Endothelial cell of umbilical vein (primary cell): ENCODE data around the gene NTRK2. TPM values are rescaled to one million over a fixed set of nuclear protein-coding genes. Genes with fewer than 3 reads are reported as not detected.

ENCODE experiments used
- BruUV-seq: library from RNA; stranded (reverse); fragments of 400-500 nt; replicated peaks from 2 replicates; lab custom pipeline; 2021; lab: Mats Ljungman, UMichigan
- CTCF ChIA-PET: fragments of 300-600, 350-600 bp; sonication (Branson Sonifier 250); formaldehyde crosslinking; loops from one replicate; lab custom pipeline; 2021; ENCODE audit warnings: antibody characterized with exemption, inconsistent platforms; lab: Charles Lee
- POLR2A ChIA-PET: fragments of 300-600, 350-600 bp; sonication (Branson Sonifier 250); formaldehyde crosslinking; loops from one replicate; lab custom pipeline; 2021; ENCODE audit warnings: antibody characterized with exemption, inconsistent platforms; lab: Charles Lee
- DNase-seq: peaks from one replicate; pipeline ENCODE4 v3.0.0-alpha.2; 2011; ENCODE audit warnings: low read depth, low spot score
- FAIRE-seq: peaks from 2 replicates; lab custom pipeline; 2011; peaks lifted over from hg19 to GRCh38; lab: Jason Lieb, UNC
- H2AFZ ChIP-seq: 2 replicates; pipeline ENCODE4 v1.6.0; 2012; ENCODE audit warnings: low read depth, low read length, control low read depth, inconsistent platforms
- H3K27ac ChIP-seq: 2 replicates; pipeline ENCODE4 v1.5.1; 2011; ENCODE audit warnings: low read depth, mild to moderate bottlenecking, control low read depth, low read length, moderate library complexity; ENCODE audit not compliant: insufficient read depth
- H3K27me3 ChIP-seq, 2 experiments: 2 replicates each; pipeline versions ENCODE4 v1.6.0 to v1.6.1; 2011; ENCODE audit warnings: low read length in 2 of 2, mixed read lengths in 1 of 2; ENCODE audit not compliant: control insufficient read depth in 2 of 2, insufficient read depth in 2 of 2
- H3K36me3 ChIP-seq, 2 experiments: 2 replicates in 1 of 2; 3 replicates in 1 of 2; pipeline ENCODE4 v1.5.1; 2011; ENCODE audit warnings: low read length in 2 of 2, mild to moderate bottlenecking in 1 of 2, moderate library complexity in 1 of 2; ENCODE audit not compliant: control insufficient read depth in 2 of 2, insufficient read depth in 2 of 2; ENCODE audit errors: extremely low read depth in 1 of 2
- H3K4me1 ChIP-seq: 3 replicates; pipeline ENCODE4 v1.5.1; 2011; ENCODE audit warnings: mild to moderate bottlenecking, low read length; ENCODE audit not compliant: control insufficient read depth, insufficient read depth; ENCODE audit errors: extremely low read depth
- H3K4me2 ChIP-seq: 2 replicates; pipeline ENCODE4 v1.6.1; 2011; ENCODE audit warnings: low read length, control low read depth, mixed read lengths; ENCODE audit not compliant: insufficient read depth
- H3K4me3 ChIP-seq, 3 experiments: fragments of 200-600 bp in 1 of 3; sonication (generic), shearing (Covaris generic) in 1 of 3; replicated peaks in 1 of 3; 2 replicates each; pipeline ENCODE4 v1.5.1; 2011 to 2016; ENCODE audit warnings: control low read depth in 3 of 3, low read length in 3 of 3, mild to moderate bottlenecking in 2 of 3, inconsistent platforms in 1 of 3, low read depth in 1 of 3, moderate library complexity in 1 of 3; ENCODE audit not compliant: insufficient read depth in 1 of 3
- H3K79me2 ChIP-seq: 2 replicates; pipeline ENCODE4 v1.6.0; 2012; ENCODE audit warnings: low read length, inconsistent platforms; ENCODE audit not compliant: control insufficient read depth, insufficient read depth
- H3K9ac ChIP-seq: replicated peaks from 2 replicates; pipeline ENCODE3; 2011; ENCODE audit warnings: low read length, control low read depth; ENCODE audit not compliant: insufficient read depth; ENCODE audit errors: extremely low read depth
- H3K9me1 ChIP-seq: replicated peaks from 3 replicates; pipeline ENCODE4 v1.6.0; 2011; ENCODE audit warnings: mild to moderate bottlenecking, low read length; ENCODE audit not compliant: control insufficient read depth, insufficient read depth; ENCODE audit errors: extremely low read depth
- H3K9me3 ChIP-seq: replicated peaks from 2 replicates; pipeline ENCODE4 v1.5.1; 2012; ENCODE audit warnings: low read length, inconsistent platforms; ENCODE audit not compliant: control insufficient read depth, insufficient read depth
- H4K20me1 ChIP-seq: replicated peaks from 2 replicates; pipeline ENCODE3; 2011; ENCODE audit warnings: mild to moderate bottlenecking, low read length; ENCODE audit not compliant: control insufficient read depth, insufficient read depth; ENCODE audit errors: extremely low read depth
- EZH2 ChIP-seq: IDR thresholded peaks from 2 replicates; pipeline ENCODE4 v1.6.1; 2012; ENCODE audit warnings: borderline replicate concordance, low read depth, mild to moderate bottlenecking, moderate library complexity, low read length, inconsistent platforms; ENCODE audit not compliant: severe bottlenecking
- FOS ChIP-seq: IDR thresholded peaks from 2 replicates; pipeline ENCODE4 v1.6.1; 2011; ENCODE audit warnings: mild to moderate bottlenecking, low read length, moderate library complexity, borderline replicate concordance; ENCODE audit not compliant: insufficient read depth
- MYC ChIP-seq: IDR thresholded peaks from one replicate; pipeline ENCODE4 v1.6.1; 2011; ENCODE audit warnings: mild to moderate bottlenecking, low read depth, low read length
- POLR2A ChIP-seq: IDR thresholded peaks from 2 replicates; pipeline ENCODE4 v1.6.1; 2012; ENCODE audit warnings: low read depth, mild to moderate bottlenecking, control low read depth, low read length
- dilution Hi-C: fragments of 300-500 bp; cut with MboI; formaldehyde crosslinking; loops from one replicate; pipeline ENCODE4 v1.15.0; 2019; ENCODE audit warnings: low sequenced_read_pairs; ENCODE audit not compliant: extremely low pct_ligation_motif_present
- intact Hi-C: fragments of 100-400 bp; cut with micrococcal nuclease; formaldehyde crosslinking; loops from one replicate; pipeline ENCODE4 v1.10.0; 2022
- polyA plus RNA-seq, 4 experiments: library from polyadenylated mRNA; depleted of rRNA in 3 of 4; stranded (reverse) in 3 of 4; unstranded in 1 of 4; fragments of >200 nt; gene quantifications; 2 replicates each; pipeline versions ENCODE4 v1.2.1 to v1.2.3, GENCODE V29; 2011 to 2012; ENCODE audit warnings: missing spikeins in 1 of 4
- total RNA-seq: library from RNA; stranded (reverse); gene quantifications from 2 replicates; pipeline ENCODE4 v1.2.3, GENCODE V29; 2021
- TF ChIP-seq, protein P1 (sequence below), 2 donors: IDR thresholded peaks; 1 replicate in 1 of 2; 2 replicates in 1 of 2; pipeline ENCODE4 v1.5.1; 2011; ENCODE audit warnings: low read length in 2 of 2, mild to moderate bottlenecking in 2 of 2, moderate library complexity in 2 of 2, control low read depth in 1 of 2, inconsistent platforms in 1 of 2, low read depth in 1 of 2; ENCODE audit not compliant: insufficient read depth in 1 of 2; ENCODE audit errors: extremely low read depth in 1 of 2
- TF ChIP-seq, protein P2 (sequence below): IDR thresholded peaks from 2 replicates; pipeline ENCODE4 v1.6.1; 2011; ENCODE audit not compliant: insufficient read depth, insufficient read length

NTRK2 gene
- total and polyA plus RNA-seq, 2 donors (not counting 3 experiments of a cell fraction or from before 2014, with no cell fraction given), result 0.01 to 0.13 TPM

- no peak for FAIRE-seq
- POLR2A ChIA-PET, result no interaction called here
- H3K9me3 ChIP-seq, result no peaks in the 10 kb centered on the region
- no peaks in the 10 kb centered on the region for H3K79me2 ChIP-seq
- no peak overlapping the region for H3K4me3 ChIP-seq
- H3K4me1 ChIP-seq, result no peaks in the 10 kb centered on the region
- H3K9me1 ChIP-seq, result no peaks in the 10 kb centered on the region
- dilution Hi-C loops (no loop called here), intact Hi-C loops (no loop called here)
- no peaks in the 10 kb centered on the region for H3K27me3 ChIP-seq
- CTCF ChIA-PET, result interaction anchor here (0.9 to 1.6 kb wide), 2 partner anchors 39 to 61 kb away, joined by 3 to 4 read pairs; no protein-coding TSS in a partner anchor
- H4K20me1 ChIP-seq, result no peaks in the 10 kb centered on the region
- BruUV-seq, result no TSS peak
- H3K36me3 ChIP-seq, result no peaks in the 10 kb centered on the region
- no peak overlapping the region for H3K9ac ChIP-seq
- DNase-seq, result no peak
- TF ChIP-seq, protein P1, sequence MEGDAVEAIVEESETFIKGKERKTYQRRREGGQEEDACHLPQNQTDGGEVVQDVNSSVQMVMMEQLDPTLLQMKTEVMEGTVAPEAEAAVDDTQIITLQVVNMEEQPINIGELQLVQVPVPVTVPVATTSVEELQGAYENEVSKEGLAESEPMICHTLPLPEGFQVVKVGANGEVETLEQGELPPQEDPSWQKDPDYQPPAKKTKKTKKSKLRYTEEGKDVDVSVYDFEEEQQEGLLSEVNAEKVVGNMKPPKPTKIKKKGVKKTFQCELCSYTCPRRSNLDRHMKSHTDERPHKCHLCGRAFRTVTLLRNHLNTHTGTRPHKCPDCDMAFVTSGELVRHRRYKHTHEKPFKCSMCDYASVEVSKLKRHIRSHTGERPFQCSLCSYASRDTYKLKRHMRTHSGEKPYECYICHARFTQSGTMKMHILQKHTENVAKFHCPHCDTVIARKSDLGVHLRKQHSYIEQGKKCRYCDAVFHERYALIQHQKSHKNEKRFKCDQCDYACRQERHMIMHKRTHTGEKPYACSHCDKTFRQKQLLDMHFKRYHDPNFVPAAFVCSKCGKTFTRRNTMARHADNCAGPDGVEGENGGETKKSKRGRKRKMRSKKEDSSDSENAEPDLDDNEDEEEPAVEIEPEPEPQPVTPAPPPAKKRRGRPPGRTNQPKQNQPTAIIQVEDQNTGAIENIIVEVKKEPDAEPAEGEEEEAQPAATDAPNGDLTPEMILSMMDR (IDR thresholded peaks at IDR 0.05; ENCODE audit: extremely low read depth in 1 of 2, insufficient read depth in 1 of 2, low read depth in 1 of 2, low read length in 2 of 2), result no peak
- no peak for TF ChIP-seq POLR2A
- no peak overlapping the region for H3K4me2 ChIP-seq
- H2AFZ ChIP-seq, result no peak overlapping the region
- H3K27ac ChIP-seq, result no peak overlapping the region
These were observed 126.9 kb downstream of the NTRK2 start for GRCh38 chr9:84796404-84796803.

DNA sequence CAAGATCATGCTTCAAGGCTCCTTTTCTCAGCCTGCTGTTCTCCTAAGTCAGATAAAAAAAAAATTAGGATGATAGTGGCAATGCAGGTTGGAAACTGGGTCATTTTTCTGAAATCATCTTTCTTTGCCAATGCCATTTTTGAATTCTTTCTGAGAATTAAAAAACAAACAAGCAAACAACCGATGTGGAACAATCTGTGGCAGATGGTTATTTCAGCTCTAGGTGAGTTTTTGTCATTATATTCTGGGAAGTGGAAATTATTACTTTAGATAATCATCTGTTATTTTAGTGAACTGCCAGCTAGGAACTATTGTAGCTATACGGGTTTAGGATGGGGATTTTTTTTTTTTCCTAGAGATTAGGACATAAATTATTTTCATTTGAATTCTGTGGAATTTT is 129.7 kb downstream of the NTRK2 start:
- intact Hi-C loops, result no loop called here
- no peaks in the 10 kb centered on the region for H3K79me2 ChIP-seq
- dilution Hi-C loops, result no loop called here
- no peaks in the 10 kb centered on the region for H3K36me3 ChIP-seq
- no peak overlapping the region for H3K4me3 ChIP-seq
- H4K20me1 ChIP-seq, result no peaks in the 10 kb centered on the region
- H3K9ac ChIP-seq, result no peak overlapping the region
- H2AFZ ChIP-seq, result no peak overlapping the region
- ChIA-PET POLR2A (no interaction called here), CTCF (interaction anchor here (1.1 kb wide), 2 partner anchors 13 to 102 kb away, joined by 3 read pairs; no protein-coding TSS in a partner anchor)
- no peaks in the 10 kb centered on the region for H3K9me1 ChIP-seq
- no peaks in the 10 kb centered on the region for H3K27me3 ChIP-seq
- no TSS peak for BruUV-seq
- no peaks in the 10 kb centered on the region for H3K9me3 ChIP-seq
- FAIRE-seq (peak; percentile 4), DNase-seq (no peak)
- H3K4me2 ChIP-seq, result no peak overlapping the region
- H3K4me1 ChIP-seq, result no peaks in the 10 kb centered on the region
- TF ChIP-seq MYC (no peak), EZH2 (no peak), FOS (no peak)
- TF ChIP-seq, protein P2, sequence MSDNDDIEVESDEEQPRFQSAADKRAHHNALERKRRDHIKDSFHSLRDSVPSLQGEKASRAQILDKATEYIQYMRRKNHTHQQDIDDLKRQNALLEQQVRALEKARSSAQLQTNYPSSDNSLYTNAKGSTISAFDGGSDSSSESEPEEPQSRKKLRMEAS, result no peak
- no peak overlapping the region for H3K27ac ChIP-seq
